T-helper 2 cell (primary cell): Measurements from ENCODE around the gene DHRS3.
A peak's percentile ranks its signal among the peaks of the same experiment; 100 is the strongest.
"Not testable (repeated sequence)": the region's sequence is repeated elsewhere in the genome, so short reads cannot be mapped to it uniquely, and the experiment has no call there.

Source experiments
- DNase-seq, 5 experiments: peaks; one replicate each; pipeline versions ENCODE4 v3.0.0 to v3.0.0-alpha.2; 2012 to 2022

The DHRS3 gene

DNA sequence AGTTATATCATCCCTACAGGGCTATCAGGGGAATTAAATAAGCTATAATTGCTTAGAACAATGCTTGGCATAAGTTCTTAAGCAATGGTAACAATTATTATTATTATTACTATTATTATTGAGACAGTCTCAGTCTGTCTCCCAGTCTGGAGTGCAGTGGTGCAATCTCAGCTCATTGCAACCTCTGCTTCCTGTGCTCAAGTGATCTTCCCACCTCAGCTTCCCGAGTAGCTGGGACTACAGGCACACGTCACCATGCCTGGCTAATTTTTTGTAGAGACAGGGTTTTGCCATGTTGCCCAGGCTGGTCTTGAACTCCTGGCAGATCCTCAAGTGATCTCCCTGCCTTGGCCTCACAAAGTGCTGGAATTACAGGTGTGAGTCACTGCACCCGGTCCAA lies 79.5 kb downstream of the DHRS3 start:
- DNase-seq, result not testable (repeated sequence)

DNA sequence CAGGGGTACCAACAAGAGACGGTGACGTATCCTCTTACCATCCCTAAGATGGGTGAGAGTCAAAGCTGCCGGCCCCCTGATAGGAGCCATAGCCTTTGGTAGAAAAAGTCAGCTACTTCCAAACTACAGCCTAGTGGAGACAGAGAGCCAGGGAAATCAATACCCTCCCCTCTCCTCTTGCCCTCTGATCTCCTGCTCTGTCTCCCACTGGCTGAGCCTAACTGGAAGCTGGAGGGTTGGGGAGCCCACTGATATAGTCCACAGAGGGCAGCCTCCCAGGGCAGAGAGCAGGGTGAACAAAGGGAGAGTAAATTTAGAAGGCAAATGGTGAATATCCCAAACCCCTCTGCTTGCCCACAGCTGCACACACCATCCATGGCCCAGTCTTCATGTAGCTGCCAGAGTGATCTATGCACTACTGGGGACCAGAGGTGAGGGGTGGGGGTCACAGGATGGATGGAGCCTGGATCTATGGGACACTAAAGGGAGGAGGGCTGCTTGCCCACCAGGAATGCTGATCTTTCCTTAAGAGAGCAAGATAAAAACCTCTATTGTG lies 80.0 kb downstream of the DHRS3 start:
- DNase-seq, result no peak

DNA sequence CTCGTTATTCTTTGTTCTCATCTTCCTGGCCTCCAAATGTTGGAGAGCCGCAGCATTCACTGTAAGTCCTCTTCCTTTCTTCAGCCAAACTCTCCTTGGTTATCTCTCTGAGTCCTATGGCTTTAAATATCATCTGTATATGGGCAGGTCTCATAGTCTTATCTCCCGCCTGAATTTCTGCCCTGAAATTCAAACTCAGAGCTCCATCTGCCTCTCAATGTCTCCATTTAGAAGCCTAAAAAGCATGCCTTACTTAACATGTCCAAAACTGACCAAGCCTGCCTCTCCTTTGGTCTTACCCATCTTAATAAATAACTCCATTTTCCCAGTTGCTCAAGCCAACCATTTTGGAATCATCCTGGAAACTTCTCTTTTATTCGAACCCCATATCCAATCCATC lies 80.7 kb downstream of the DHRS3 start:
- no peak for DNase-seq

DNA sequence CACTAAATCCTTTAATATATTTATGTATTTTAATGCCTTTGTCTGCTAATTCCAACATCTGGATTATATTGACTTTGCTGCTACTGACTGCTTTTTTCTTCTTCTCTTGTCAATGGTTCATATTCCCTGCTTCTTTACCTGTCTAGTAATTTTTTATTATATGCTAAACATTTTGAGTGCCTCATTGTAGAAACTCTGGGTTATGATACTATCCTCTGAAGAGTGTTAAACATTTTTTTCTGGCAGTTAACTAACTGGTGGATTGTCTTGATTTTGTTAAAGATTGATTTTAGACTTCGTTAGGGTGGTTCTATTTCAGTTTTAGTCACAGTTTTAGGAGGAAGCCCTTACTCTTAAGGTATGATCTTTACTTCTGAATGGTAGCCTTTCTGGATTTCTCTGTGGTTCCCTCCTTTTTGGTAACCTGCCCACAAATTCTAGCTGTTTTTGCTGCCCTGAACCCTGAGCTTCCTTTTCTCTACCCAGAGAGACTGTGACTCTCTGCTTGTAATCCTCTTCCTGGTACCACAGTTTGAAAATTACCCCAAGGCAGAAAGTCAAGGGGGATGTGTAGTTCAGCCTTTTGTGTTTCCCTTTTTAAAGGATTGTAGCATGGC lies 81.9 kb downstream of the DHRS3 start:
- peak in 1 of 5 experiments; percentile 19 for DNase-seq

DNA sequence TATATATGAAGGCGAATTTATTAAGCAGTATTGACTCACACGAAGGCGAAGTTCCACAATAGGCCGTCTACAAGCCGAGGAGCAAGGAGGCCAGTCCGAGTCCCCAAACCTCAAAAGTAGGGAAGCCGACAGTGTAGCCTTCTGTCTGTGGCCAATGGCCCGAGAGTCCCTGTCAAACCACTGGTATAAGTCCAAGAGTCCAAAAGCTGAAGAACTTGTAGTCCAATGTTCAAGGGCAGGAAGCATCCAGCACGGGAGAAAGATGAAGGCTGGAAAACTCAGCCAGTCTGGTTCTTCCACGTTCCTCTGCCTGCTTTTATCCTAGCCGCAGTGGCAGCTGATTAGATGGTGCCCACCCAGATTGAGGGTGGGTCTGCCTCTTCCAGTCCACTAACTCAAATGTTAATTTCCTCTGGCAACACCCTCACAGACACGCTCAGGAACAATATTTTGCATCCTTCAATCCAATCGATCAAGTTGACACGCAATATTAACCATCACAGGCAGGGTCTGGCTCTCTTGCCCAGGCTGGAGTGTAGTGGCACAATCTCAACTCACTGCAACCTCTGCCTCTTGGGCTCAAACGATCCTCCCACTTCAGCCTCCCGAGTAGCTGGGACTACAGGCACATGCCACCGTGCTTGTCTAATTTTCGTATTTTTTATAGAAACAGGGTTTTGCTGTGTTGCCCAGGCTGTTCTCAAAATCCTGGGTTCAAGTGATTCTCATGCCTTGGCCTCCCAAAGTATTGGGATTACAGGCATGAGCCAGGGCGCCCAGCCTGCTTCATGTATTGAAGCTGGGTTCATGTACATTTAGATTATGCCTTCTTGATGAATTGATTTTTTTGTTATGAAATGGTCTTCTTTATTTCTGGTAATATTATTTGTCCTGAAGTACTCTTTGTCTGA lies 85.3 kb downstream of the DHRS3 start:
- no peak for DNase-seq

DNA sequence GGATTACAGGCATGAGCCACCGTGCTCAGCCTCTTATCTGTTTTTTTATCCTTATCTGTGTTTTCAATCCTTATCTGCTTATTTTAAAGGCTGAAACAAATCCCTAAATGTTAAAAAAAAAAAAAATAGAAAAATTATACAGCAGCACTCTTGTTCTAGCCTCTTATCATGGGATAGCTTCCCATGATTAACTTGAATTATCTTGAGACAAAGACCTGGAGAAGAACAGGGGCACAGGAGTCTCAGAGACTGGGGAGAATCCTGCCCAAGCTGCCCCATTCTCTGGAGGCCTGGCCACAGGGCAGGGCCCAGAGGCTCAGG lies 86.9 kb downstream of the DHRS3 start:
- no peak for DNase-seq

DNA sequence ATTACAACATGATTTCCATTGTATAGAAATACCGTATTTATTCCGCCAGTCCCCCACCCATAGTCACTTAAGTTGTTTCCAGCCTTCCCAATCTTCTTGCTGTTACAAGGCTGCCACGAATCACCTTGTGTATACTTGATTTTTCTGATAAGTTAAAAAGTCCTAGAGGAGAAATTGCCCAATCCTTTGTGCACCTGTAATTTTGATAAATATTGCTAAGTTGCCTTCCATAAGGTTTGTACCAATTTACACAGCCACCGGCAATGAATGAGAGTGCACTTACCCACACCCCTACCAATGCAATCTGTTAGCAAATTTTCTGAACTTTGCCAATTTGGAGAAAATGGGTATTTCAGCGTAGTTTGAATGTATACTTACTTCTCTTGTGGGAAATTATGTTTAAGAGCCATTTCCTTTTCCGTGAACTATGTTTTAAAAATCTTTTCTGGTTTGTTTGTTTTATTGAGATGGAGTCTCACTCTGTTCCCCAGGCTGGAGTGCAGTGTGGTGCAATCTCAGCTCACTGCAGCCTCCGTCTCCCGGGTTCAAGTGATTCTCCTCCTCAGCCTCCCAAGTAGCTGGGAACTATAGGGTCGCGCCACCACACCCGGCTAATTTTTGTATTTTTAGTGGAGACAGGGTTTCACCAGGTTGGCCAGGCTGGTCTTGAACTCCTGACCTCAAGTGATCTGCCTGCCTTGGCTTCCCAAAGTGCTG lies 87.4 kb downstream of the DHRS3 start:
- DNase-seq, result no peak

DNA sequence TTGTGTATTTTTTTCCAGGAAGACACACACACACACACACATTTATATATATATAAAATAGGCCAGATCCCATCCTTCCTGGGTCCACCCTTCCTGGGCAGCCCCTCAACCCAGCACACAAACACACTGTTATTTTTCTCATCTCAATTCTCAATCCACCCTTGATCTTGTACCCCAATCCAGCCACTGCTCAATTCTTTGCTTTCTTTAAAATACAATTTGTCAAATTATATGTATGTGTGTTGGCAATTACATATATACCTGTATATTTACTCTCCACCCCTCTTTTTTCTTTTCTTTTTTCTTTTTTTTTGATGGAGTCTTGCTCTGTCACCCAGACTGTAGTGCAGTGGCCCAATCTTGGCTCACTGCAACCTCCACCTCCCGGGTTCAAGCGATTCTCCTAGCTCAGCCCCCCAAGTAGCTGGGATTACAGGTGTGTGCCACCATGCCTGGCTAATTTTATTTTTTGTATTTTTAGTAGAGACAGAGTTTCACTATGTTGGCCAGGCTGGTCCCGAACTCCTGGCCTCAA lies 88.3 kb downstream of the DHRS3 start:
- no peak for DNase-seq

DNA sequence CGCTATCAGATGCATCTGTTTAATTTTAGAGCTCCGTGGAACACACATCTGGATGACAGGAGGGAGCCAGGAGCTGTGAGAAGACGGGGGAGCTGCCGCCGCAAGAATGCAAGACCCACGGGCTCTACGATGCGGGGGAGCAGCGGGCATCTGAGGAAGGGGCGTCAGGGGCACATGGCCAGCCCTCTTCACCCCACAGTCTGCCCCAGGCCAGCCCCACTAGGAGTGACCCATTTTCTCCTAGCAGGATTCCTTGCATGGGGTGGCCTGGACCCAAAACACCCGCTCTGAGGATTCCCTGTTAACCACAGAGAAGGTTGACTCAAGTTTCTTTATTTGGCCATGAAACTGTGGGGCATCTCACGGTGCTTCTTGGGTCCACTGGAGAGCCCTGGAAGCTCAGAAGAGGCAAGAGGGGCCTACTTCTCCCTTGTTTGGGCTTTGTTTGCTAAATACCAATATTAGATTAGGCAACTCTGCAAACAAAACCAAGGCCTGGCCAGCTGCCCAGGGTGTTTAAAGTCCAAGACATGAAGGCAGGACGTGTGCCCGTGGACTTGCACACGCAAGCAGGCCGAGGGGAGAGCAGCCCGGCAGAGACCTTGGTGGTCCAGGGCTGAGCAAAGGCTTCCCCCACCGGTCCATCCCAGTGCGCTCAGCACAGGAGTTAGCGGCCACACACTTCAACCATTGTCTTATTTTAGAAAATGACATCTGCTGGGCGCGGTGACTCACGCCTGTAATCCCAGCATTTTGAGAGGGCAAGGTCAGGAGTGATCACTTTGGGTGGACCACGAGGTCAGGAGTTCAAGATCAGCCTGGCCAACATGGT lies 89.8 kb downstream of the DHRS3 start:
- DNase-seq, result no peak

DNA sequence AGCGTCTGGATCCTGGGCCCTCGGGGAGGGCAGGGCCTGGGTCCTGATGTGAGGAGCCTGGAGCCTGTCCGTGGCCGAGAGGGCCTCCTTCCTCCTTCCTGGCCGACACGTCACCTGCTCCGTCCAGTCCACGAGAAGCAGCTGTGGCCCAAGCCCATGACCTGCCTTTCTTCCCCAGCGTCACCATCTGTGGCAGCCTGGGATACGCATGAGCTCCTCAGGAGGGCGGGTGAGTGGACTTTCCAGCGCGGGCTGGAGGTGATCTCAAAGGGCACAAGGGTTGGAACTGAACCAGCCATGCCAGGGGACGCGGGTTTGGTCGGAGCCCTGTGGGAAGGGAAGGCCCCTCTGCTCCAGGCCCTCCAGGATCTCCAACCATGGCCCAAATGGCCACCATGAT lies 90.4 kb downstream of the DHRS3 start:
- DNase-seq, result no peak

DNA sequence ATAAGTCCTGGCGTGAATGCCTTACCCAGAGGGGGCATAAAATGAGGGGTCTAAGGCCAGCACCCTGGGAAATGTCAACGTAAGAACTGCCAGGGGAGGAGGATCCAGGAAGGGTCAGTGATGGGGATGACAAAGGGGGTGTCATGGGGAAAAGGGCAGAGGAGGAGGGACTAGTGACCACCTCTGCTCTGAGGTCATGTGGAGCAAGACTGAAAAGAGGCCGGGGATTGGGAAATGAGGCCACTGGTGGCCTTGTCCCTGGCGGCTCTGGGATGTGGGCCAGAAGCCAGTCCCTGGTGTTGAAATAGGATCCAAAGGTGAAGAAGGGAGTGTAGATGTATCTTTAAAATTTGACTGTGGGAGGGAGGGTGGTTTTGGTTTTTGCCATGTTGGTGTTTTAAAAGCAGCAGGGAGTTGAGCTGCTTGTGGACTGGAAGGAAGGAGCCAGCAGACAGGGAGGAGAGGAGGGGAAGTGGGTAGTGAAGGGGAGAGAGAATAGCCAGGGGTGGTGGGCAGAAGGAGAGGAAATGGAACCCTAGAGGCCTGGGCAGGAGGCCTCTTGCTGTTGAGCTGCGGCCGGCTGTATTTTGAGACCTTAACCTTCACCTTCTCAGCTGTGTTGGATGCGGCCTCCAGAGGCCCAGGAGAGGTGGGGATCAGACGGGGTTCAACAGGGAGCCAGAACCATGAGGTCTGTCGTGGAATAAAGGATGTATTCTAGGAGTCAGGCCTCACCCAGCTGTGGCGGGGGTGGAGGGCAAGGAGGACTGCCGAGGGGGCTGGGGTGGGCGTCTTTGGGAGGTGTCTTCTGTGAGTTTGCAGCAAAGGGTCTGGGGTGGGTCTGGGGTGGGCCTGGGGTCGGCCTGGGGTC lies 92.5 kb downstream of the DHRS3 start:
- DNase-seq, result no peak

DNA sequence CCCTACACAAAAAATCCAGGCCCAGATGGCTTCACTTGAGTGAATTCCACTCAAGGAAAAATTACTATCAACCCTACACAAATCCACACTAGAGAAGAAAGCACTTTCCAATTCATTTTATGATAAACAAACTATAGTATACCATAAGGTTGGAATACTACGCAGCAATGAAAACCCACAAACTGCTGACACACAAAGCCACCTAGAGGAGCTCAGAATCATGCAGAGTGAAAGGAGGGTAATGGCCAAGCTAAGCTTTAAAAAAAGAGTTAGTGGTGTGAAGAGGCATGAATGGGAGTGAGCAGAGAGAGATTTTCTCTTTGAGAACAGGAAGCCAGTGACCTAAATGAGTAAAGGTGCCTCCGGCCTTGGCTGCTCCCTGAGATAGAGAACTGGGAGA lies 93.7 kb downstream of the DHRS3 start:
- no peak for DNase-seq

DNA sequence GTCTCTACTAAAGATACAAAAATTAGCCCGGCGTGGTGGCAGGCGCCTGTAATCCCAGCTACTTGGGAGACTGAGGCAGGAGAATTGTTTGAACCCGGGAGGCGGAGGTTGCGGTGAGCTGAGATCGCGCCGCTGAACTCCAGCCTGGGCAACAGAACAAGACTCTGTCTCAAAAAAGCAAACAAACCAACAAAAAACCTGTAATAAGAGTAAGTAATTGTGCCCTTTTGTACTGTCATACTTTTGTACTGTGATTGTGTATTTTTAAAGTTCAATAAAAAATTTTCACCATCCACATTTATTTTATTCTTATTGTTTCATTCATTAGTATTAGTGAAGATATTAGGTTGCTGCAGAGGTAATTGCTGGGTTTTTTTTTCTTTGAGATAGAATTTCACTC lies 95.2 kb downstream of the DHRS3 start:
- not testable (repeated sequence) for DNase-seq

DNA sequence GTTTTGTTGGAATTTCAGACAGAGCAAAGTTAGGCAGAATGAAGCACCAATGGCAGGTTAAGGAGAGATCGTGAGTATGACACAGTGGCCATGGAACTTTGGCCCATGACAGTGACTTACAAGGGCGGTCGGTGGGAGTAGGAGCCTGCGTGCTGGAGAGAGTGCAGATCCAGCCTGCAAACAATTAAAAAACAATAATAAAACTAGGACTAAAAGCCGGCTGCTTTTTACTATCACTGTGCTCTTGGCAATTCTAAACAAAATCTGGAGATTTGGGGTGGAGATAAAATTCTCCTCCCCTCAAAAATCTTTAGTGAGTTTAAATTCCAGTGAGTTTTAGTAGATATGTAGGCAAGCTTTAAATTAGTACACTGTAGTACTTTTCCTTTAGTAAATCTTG lies 96.9 kb downstream of the DHRS3 start:
- DNase-seq, result no peak

DNA sequence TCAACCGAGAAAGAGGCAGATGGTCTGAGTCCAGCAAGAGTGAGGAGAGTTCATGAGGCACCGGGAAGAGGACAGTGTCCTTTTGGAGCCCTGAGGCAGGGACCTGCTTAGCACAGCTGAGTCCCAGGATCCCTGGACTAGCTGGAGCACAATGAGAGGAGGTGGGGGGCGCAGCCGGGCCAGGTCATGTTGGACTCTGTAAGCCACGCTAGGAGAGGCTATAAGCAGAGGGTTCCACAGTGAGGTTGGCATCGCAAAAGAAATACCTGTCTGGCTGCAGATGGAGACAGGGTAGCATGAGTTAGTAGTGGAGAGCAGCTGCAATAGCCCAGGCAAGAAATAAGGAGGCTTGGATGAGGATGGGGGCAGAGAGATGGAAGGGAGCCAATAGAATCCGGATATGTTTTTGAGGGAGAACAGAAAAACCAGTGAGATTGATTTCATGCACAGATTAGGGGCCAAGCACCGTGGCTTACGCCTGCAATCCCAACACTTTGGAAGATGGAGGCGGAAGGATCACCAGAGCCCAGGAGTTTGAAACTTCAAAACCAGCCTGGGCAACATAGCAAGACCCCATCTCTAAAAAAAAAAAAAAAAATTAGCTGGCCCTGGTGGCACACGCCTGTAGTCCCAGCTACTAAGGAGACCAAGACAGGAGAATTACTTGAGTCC lies 98.2 kb downstream of the DHRS3 start:
- no peak for DNase-seq

DNA sequence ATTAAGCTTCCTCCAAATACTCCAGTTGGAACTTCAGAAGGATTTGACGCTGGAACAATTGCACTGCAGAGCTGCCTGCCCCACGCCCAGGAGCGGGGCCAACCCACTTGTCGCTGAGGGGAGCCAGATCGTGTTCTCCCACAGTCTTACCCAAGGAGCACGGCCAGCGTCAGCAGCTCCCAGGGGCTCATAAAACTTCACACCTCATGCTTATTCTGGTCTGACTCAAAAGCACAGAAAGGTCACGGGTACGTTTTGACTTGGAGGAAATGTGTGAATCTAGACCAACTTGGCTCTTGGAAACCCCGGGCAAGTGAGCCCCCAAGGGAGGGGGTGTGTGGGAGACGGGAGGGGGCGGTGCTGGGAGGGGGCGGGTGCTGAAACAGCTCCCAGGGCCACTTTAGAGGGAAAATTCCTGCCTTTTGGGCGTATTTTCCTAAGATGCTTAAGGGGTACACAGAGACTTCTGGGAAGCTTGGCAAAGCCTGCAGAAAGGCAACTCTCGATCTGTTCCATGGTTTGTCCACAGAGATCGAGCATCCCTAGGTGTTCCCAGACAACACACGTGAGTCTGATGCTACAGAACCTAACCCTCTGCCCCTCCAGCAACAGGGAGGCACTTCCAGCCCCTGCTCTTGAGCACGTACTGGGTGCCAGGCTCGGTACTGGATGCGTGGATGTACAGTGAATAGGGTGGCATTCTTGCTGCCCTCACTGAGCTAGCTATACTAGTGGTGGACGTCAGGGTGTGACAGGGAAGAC lies 98.9 kb downstream of the DHRS3 start:
- DNase-seq, result peak in 1 of 5 experiments; percentile 27
